Right lobe of liver (tissue), 6 donors: ENCODE results near the gene NQO2. TPM values are rescaled to one million over a fixed set of nuclear protein-coding genes. Genes with fewer than 3 reads are reported as not detected.
A peak's percentile ranks its signal among the peaks of the same experiment; 100 is the strongest.
"Not testable (repeated sequence)": the region's sequence is repeated elsewhere in the genome, so short reads cannot be mapped to it uniquely, and the experiment has no call there.

Experiments
- ATAC-seq, 4 donors: fragments of 200-7000 bp; cut with Tn5 transposase; one replicate each; pipeline ENCODE4 v1.9.1; 2020; ENCODE audit warnings: mild to moderate bottlenecking in 4 of 4, moderate library complexity in 4 of 4
- DNase-seq, 3 donors: peaks; one replicate each; pipeline ENCODE4 v3.0.0-alpha.2; 2020
- H3K27ac ChIP-seq, 3 donors: fragments of 200-600 bp; one replicate each; pipeline ENCODE4 v1.8.0; 2022
- H3K27me3 ChIP-seq, 2 donors: fragments of 200-600 bp; one replicate each; pipeline ENCODE4 v1.8.0; 2022
- H3K36me3 ChIP-seq, 4 donors: fragments of 200-600 bp; sonication (generic) in 1 of 4; one replicate each; pipeline versions ENCODE4 v1.5.1 to v1.8.0; 2017 to 2022; ENCODE audit warnings: control low read depth in 1 of 4
- H3K4me1 ChIP-seq, 4 donors: fragments of 200-600 bp; sonication (generic) in 1 of 4; one replicate each; pipeline versions ENCODE4 v1.5.1 to v1.8.0; 2017 to 2022; ENCODE audit warnings: control low read depth in 1 of 4
- H3K4me3 ChIP-seq, 3 donors: fragments of 200-600 bp; one replicate each; pipeline ENCODE4 v1.8.0; 2022
- H3K9me3 ChIP-seq, 4 donors: fragments of 200-600 bp; sonication (generic) in 1 of 4; one replicate each; pipeline versions ENCODE4 v1.5.1 to v1.8.0; 2017 to 2022; ENCODE audit warnings: control low read depth in 1 of 4
- POLR2A ChIP-seq: fragments of 450-650 bp; IDR thresholded peaks from one replicate; pipeline ENCODE4 v1.6.1; 2017; ENCODE audit warnings: antibody characterized with exemption, mild to moderate bottlenecking
- WGBS: methylation state at CpG from one replicate; pipeline ENCODE4 v1.1.6; 2018; ENCODE audit warnings: low coverage, low lambda C conversion rate; ENCODE audit not compliant: insufficient coverage; ENCODE audit errors: missing lambda C conversion rate; 5-methylcytosine and 5-hydroxymethylcytosine counted together
- intact Hi-C, 2 donors: fragments of 100-400 bp; cut with DNase I; formaldehyde crosslinking; loops; one replicate each; pipeline versions ENCODE4 v1.11.2 to v1.14.1; 2022
- total RNA-seq, 6 experiments: library from RNA; depleted of rRNA in 2 of 6; stranded (reverse); fragments of >200 nt in 2 of 6; fragmentation: NEBNext Ultra II Directional in 3 of 6; extraction: Animal tissue kit (Norgen Biotek cat#: 25700) in 3 of 6; gene quantifications; one replicate each; pipeline versions ENCODE4 v1.1.0 to v1.2.4, GENCODE V29; 2016 to 2023
- TF ChIP-seq, protein P1 (sequence below), 4 donors: fragments of 200-600 bp in 3 of 4; fragments of 450-650 bp in 1 of 4; IDR thresholded peaks; one replicate each; pipeline versions ENCODE4 v1.5.1 to v1.8.0; 2016 to 2022; ENCODE audit warnings: antibody characterized with exemption in 4 of 4, mild to moderate bottlenecking in 2 of 4
- donor health status: DM: no; HTN: yes; CAD: no.
- donor health status: DM: no; HTN: no; CAD: no.
- donor health status: DM: no; HTN: no; CAD: no.
- donor health status: DM: no; HTN: yes; CAD: no.
- donor health status: DM: no; HTN: yes; CAD: no.

NQO2 gene
- total RNA-seq, 6 experiments from 2014 or later = 44.5 to 74.2 (median 67.3) TPM

- Histone ChIP-seq H3K9me3 (no peaks in the 10 kb centered on the region), H3K27ac (peak overlapping the region in 2 of 3 donors; percentile 89 to 94), H3K4me1 (peaks cover 0 to 21% (median 3%) of the 10 kb centered on the region in 4 donors), H3K4me3 (peak overlapping the region; percentile 64 to 78 (median 78)), H3K36me3 (no peaks in the 10 kb centered on the region), H3K27me3 (no peaks in the 10 kb centered on the region)
- ATAC-seq (no peak), DNase-seq (peak in 1 of 3 donors; percentile 33)
- 53% methylated on average over 10 of the region's 10 CpGs for WGBS
- intact Hi-C loops = no loop called here
- TF ChIP-seq, protein P1, sequence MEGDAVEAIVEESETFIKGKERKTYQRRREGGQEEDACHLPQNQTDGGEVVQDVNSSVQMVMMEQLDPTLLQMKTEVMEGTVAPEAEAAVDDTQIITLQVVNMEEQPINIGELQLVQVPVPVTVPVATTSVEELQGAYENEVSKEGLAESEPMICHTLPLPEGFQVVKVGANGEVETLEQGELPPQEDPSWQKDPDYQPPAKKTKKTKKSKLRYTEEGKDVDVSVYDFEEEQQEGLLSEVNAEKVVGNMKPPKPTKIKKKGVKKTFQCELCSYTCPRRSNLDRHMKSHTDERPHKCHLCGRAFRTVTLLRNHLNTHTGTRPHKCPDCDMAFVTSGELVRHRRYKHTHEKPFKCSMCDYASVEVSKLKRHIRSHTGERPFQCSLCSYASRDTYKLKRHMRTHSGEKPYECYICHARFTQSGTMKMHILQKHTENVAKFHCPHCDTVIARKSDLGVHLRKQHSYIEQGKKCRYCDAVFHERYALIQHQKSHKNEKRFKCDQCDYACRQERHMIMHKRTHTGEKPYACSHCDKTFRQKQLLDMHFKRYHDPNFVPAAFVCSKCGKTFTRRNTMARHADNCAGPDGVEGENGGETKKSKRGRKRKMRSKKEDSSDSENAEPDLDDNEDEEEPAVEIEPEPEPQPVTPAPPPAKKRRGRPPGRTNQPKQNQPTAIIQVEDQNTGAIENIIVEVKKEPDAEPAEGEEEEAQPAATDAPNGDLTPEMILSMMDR (IDR thresholded peaks at IDR 0.05) = no peak
- no peak for TF ChIP-seq POLR2A
Measured at GRCh38 chr6:2970034-2970685, 29.5 kb upstream of the NQO2 start.

DNA sequence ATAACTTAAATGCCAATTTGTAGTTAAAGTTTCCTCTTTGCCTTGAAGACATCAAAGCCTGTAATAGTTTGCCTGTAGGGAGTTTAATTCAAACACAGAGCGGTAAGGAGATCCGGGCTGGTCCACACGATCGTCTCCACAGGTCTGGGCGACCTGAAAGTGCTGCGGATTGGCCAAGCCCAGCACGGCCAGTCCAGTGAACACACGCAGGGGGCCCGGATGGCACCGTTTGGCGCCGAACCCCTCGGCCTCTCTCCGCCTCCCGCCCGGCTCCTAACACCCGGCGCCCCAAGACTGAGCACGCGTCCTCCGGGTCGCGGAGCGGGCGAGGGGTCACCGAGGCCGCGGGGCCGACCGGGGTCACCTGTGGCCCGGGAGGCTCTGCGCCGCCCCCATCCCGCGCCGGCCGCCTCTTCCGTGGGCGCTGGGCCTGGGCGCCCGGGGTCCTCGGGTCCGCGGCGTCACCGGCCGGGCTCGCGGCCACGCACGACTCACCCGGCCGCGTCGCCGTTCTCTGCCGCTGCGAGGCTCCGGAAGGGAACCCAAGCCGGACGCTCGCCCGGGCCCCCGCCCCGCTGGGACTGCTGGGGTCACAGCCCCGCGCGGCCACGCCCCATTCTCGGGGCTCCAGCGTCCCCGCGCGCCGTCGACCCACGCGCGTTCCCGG is 28.8 kb upstream of the NQO2 start:
- peak overlapping the region; percentile 86 to 94 (median 89) for H3K27ac ChIP-seq
- no peaks in the 10 kb centered on the region for H3K36me3 ChIP-seq
- H3K4me1 ChIP-seq = peaks cover 0 to 21% (median 3%) of the 10 kb centered on the region in 4 donors
- peak; percentile 81 to 87 (median 86) for DNase-seq
- ATAC-seq = peak; percentile 77 to 87 (median 81)
- H3K27me3 ChIP-seq = no peaks in the 10 kb centered on the region
- TF ChIP-seq, protein P1 (IDR thresholded peaks at IDR 0.05) = no peak
- TF ChIP-seq POLR2A = peak; percentile 50
- intact Hi-C loops = no loop called here
- no peaks in the 10 kb centered on the region for H3K9me3 ChIP-seq
- WGBS = 0% methylated on average over 13 of the region's 80 CpGs
- H3K4me3 ChIP-seq = peak overlapping the region; percentile 64 to 78 (median 78)

DNA sequence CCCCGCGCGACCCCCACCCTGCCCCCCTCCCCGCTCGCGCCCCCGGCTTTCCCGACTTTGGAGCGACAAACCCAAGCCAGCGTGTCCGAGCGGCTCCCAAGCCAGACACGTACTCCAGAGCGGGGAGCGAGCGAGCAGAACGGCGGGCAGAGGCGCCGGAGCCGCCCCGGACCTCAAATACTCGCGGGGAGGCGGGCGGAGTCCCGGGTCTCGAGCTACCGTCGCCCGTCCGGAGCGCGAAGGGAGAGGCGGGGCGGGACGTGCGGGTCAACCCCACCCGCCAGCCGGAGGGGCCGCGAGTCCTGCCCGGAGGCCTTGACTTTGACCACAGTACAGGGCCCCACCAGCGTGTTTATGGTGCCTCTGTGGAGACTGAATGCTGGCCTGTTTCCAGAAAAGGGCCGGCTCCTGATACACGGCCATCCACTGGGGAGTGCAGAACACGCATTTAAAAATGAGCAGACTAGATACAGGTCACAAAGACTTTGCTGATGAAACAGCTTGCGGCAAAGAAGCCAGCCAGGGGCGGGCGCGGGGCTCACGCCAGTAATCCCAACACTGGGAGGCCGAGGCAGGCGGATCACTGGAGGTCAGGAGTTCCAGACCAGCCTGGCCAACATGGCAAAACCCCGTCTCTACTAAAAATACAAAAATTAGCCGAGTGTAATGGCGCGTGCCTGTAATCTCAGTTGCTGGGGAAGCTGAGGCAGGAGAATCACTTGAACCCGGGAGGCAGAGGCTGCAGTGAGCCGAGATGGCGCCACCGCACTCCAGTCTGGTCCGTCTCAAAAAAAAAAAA is 28.1 kb upstream of the NQO2 start, which contains the start of gene SERPINB6:
Gene SERPINB6, minus strand, starts transcription at position 148 of the 799 bp plus-strand sequence. CDS start 12,235 bp downstream, outside the sequence.
- peak; percentile 83 to 94 (median 91) for ATAC-seq
- TF ChIP-seq POLR2A = peak; percentile 30
- TF ChIP-seq, protein P1 (IDR thresholded peaks at IDR 0.05) = no peak
- H3K27ac ChIP-seq = peak within 1 kb of the TSS; percentile 86 to 94 (median 89)
- H3K4me1 ChIP-seq = peaks cover 0 to 21% (median 3%) of the 10 kb centered on the region in 4 donors
- H3K9me3 ChIP-seq = no peaks in the 10 kb centered on the region
- peak within 1 kb of the TSS; percentile 64 to 78 (median 78) for H3K4me3 ChIP-seq
- intact Hi-C loops = no loop called here
- peak; percentile 86 to 94 (median 92) for DNase-seq
- H3K36me3 ChIP-seq = no peaks in the 10 kb centered on the region
- no peaks in the 10 kb centered on the region for H3K27me3 ChIP-seq
- 0% methylated on average over 20 of the region's 63 CpGs for WGBS

GRCh38 chr6:2972219-2972487 is 27.5 kb upstream of the NQO2 start:
- ATAC-seq, H3K9me3 ChIP-seq, intact Hi-C loops, H3K27me3 ChIP-seq, DNase-seq, H3K36me3 ChIP-seq: not testable (repeated sequence)
- 17% methylated on average over 1 of the region's 1 CpG for WGBS
- peak overlapping the region; percentile 64 to 78 (median 78) for H3K4me3 ChIP-seq
- peak overlapping the region; percentile 86 to 94 (median 89) for H3K27ac ChIP-seq
- H3K4me1 ChIP-seq = peaks cover 0 to 21% (median 3%) of the 10 kb centered on the region in 4 donors

DNA sequence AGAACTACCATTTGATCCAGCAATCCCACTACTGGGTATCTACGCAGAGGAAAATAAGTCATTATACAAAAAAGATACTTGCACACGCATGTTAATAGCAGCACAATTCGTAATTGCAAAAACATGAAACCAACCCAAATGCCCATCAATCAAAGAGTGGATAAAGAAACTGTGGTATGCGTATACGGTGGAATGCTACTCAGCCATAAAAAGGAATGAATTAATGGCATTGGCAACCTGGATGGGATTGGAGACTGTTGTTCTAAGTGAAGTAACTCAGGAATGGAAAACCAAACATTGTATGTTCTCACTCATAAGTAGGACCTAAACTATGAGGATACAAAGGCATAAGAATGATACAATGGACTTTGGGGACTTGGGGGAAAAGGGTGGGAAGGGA is 27.0 kb upstream of the NQO2 start:
- DNase-seq, H3K27me3 ChIP-seq, H3K36me3 ChIP-seq, H3K4me3 ChIP-seq, H3K27ac ChIP-seq, H3K9me3 ChIP-seq, ATAC-seq, intact Hi-C loops: not testable (repeated sequence)
- peaks cover 0 to 21% (median 3%) of the 10 kb centered on the region in 4 donors for H3K4me1 ChIP-seq
- 96% methylated on average over 5 of the region's 5 CpGs for WGBS

DNA sequence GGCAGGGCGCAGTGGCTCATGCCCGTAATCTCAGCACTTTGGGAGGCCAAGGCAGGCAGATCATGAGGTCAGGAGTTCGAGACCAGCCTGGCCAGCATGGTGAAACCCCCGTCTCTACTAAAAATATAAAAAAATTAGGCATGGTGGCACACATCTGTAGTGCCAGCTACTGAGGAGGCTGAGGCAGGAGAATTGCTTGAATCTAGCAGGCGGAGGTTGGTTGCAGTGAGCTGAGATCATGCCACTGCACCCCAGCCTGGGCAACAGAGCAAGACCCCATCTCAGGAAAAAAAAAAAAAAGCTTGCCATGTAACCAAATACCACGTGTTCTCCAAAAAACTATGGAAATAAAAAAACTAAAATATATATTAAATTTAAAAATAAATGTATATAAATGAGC is 26.5 kb upstream of the NQO2 start:
- H3K4me3 ChIP-seq, ATAC-seq, H3K9me3 ChIP-seq, H3K27me3 ChIP-seq, H3K36me3 ChIP-seq, DNase-seq, H3K27ac ChIP-seq, intact Hi-C loops: not testable (repeated sequence)
- peaks cover 0 to 21% (median 3%) of the 10 kb centered on the region in 4 donors for H3K4me1 ChIP-seq
- 88% methylated on average over 6 of the region's 6 CpGs for WGBS
